GM19397 (cell line): ENCODE results near the gene HEXB.

Experiments used
- ATAC-seq: cut with Tn5 transposase; IDR thresholded peaks from one replicate; pipeline ENCODE4 v1.9.1; 2021; ENCODE audit warnings: mild to moderate bottlenecking, moderate library complexity; ENCODE audit not compliant: unreplicated experiment

The HEXB gene

GRCh38 chr5:74684900-74685851 is at the start of gene HEXB:
HEXB (plus strand) TSS chr5:74685233; CDS start chr5:74685261, 28 bp downstream.
- ATAC-seq: peak; percentile 80

- ATAC-seq: no peak
Measured at GRCh38 chr5:74636149-74636548, 48.9 kb upstream of the HEXB start.

GRCh38 chr5:74636552-74636951 is 48.5 kb upstream of the HEXB start:
- no peak for ATAC-seq

GRCh38 chr5:74638544-74638969 is 46.5 kb upstream of the HEXB start:
- no peak for ATAC-seq

- peak; percentile 31 for ATAC-seq
Measured at GRCh38 chr5:74638970-74639806, 45.8 kb upstream of the HEXB start.

- ATAC-seq: peak; percentile 16
Measured at GRCh38 chr5:74639807-74640449, 45.1 kb upstream of the HEXB start.

GRCh38 chr5:74640450-74640953 is 44.5 kb upstream of the HEXB start, which contains the start of gene ENC1:
ENC1 (minus strand) TSS chr5:74640728; CDS start chr5:74636485, 4,243 bp downstream.
- ATAC-seq: peak; percentile 70

- ATAC-seq: peak; percentile 19
Measured at GRCh38 chr5:74640954-74641734, 43.9 kb upstream of the HEXB start.

GRCh38 chr5:74641735-74642542 is 43.1 kb upstream of the HEXB start:
- ATAC-seq: no peak

GRCh38 chr5:74642543-74642863 is 42.5 kb upstream of the HEXB start:
- ATAC-seq: no peak

- no peak for ATAC-seq
Measured at GRCh38 chr5:74643111-74643562, 41.9 kb upstream of the HEXB start.

GRCh38 chr5:74647096-74647495 is 37.9 kb upstream of the HEXB start:
- no peak for ATAC-seq

GRCh38 chr5:74648835-74649293 is 36.2 kb upstream of the HEXB start:
- no peak for ATAC-seq

- no peak for ATAC-seq
Measured at GRCh38 chr5:74649421-74649973, 35.5 kb upstream of the HEXB start.

- no peak for ATAC-seq
Measured at GRCh38 chr5:74651710-74652109, 33.3 kb upstream of the HEXB start.

- no peak for ATAC-seq
Measured at GRCh38 chr5:74652576-74652975, 32.5 kb upstream of the HEXB start.

GRCh38 chr5:74653991-74654390 is 31.0 kb upstream of the HEXB start:
- no peak for ATAC-seq

GRCh38 chr5:74655206-74655605 is 29.8 kb upstream of the HEXB start:
- ATAC-seq: no peak

- no peak for ATAC-seq
Measured at GRCh38 chr5:74655716-74656115, 29.3 kb upstream of the HEXB start.
